Measurements from ENCODE around the gene YWHAH. TPM values are rescaled to one million over a fixed set of nuclear protein-coding genes. Genes with fewer than 3 reads are reported as not detected.

Gene YWHAH
- total RNA-seq, 1 donor from 2014 or later: 285 TPM

- H3K4me1 Mint-ChIP-seq (ENCODE audit: unreplicated experiment): no peaks in the 10 kb centered on the region
- H3K36me3 Mint-ChIP-seq (ENCODE audit: low read depth, unreplicated experiment): no peaks in the 10 kb centered on the region
- H3K9me3 Mint-ChIP-seq (ENCODE audit: unreplicated experiment): no peaks in the 10 kb centered on the region
- TF ChIP-seq CTCF (IDR thresholded peaks at IDR 0.05; ENCODE audit: unreplicated experiment): no peak
- H3K27ac Mint-ChIP-seq (ENCODE audit: unreplicated experiment): no peak overlapping the region
- H3K27me3 Mint-ChIP-seq (ENCODE audit: unreplicated experiment): peaks cover 1% of the 10 kb centered on the region
- no peak for DNase-seq (ENCODE audit: low spot score)
- H3K4me3 Mint-ChIP-seq (ENCODE audit: unreplicated experiment): no peak overlapping the region
These were observed 55.8 kb downstream of the YWHAH start for GRCh38 chr22:32000181-32000580.

- peaks cover 2% of the 10 kb centered on the region for H3K27me3 Mint-ChIP-seq (ENCODE audit: unreplicated experiment)
These were observed 61.1 kb downstream of the YWHAH start for GRCh38 chr22:32005453-32005852.

More at GRCh38 chr22:32005453-32005852, 61.1 kb downstream of the YWHAH start:
- no peak for TF ChIP-seq CTCF (IDR thresholded peaks at IDR 0.05; ENCODE audit: unreplicated experiment)
- no peaks in the 10 kb centered on the region for H3K36me3 Mint-ChIP-seq (ENCODE audit: low read depth, unreplicated experiment)
- no peaks in the 10 kb centered on the region for H3K4me1 Mint-ChIP-seq (ENCODE audit: unreplicated experiment)
- no peak overlapping the region for H3K27ac Mint-ChIP-seq (ENCODE audit: unreplicated experiment)
- H3K4me3 Mint-ChIP-seq (ENCODE audit: unreplicated experiment): no peak overlapping the region
- H3K9me3 Mint-ChIP-seq (ENCODE audit: unreplicated experiment): no peaks in the 10 kb centered on the region
- no peak for DNase-seq (ENCODE audit: low spot score)

Other genes starting within 250 kb of the YWHAH start
- gene PRR14L, start 194.4 kb upstream of the YWHAH start, total RNA-seq (ENCODE audit: unreplicated experiment): 76.9 TPM
- gene DEPDC5, start 190.5 kb upstream of the YWHAH start, total RNA-seq (ENCODE audit: unreplicated experiment): 32.6 TPM
- 0.26 TPM for gene SLC5A1, start 98.7 kb downstream of the YWHAH start, total RNA-seq (ENCODE audit: unreplicated experiment)
- not detected for gene C22orf42, start 214.8 kb downstream of the YWHAH start, total RNA-seq (ENCODE audit: unreplicated experiment)